MM.1S (cell line): ENCODE results near the gene ACO1.

Source experiments
- EZH2 ChIP-seq: fragments of 300-600 bp; sonication (generic); optimal IDR thresholded peaks from 2 replicates; pipeline ENCODE3; 2017; ENCODE audit warnings: low read depth, mild to moderate bottlenecking, antibody characterized with exemption, low read length, mixed read lengths
- EZH2phosphoT487 ChIP-seq: fragments of 300-600 bp; sonication (generic); IDR thresholded peaks from 2 replicates; pipeline ENCODE4 v1.6.1; 2018; ENCODE audit warnings: antibody characterized with exemption, low read length
- TF ChIP-seq, protein P1 (sequence below): fragments of 300-600 bp; sonication (generic); IDR thresholded peaks from 2 replicates; pipeline ENCODE4 v1.5.1; 2016; ENCODE audit warnings: antibody characterized with exemption, low read length, mixed read lengths

DNA sequence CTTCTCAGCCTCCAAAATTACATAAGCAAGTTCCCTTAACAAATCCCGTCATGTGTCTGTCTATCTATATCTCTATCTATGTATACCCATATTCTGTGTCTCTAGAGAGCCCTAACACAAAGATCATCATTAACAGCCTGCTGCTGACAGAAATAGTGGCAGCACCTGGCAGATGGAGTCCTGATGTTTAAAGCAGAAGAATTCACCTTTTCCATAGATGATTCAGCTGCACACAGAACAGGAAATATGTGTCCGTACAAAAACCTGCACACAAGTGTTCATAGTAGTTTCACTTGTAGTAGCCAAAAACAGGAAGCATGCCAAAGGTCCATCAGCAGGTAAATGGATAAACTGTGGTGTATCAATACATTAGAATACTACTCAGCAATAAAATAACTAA is 45.0 kb upstream of the ACO1 start:
- TF ChIP-seq, protein P1, sequence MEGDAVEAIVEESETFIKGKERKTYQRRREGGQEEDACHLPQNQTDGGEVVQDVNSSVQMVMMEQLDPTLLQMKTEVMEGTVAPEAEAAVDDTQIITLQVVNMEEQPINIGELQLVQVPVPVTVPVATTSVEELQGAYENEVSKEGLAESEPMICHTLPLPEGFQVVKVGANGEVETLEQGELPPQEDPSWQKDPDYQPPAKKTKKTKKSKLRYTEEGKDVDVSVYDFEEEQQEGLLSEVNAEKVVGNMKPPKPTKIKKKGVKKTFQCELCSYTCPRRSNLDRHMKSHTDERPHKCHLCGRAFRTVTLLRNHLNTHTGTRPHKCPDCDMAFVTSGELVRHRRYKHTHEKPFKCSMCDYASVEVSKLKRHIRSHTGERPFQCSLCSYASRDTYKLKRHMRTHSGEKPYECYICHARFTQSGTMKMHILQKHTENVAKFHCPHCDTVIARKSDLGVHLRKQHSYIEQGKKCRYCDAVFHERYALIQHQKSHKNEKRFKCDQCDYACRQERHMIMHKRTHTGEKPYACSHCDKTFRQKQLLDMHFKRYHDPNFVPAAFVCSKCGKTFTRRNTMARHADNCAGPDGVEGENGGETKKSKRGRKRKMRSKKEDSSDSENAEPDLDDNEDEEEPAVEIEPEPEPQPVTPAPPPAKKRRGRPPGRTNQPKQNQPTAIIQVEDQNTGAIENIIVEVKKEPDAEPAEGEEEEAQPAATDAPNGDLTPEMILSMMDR, result no peak
- TF ChIP-seq EZH2, result no peak
- no peak for TF ChIP-seq EZH2phosphoT487
